ENCODE measurements around the gene BEX4. TPM values are rescaled to one million over a fixed set of nuclear protein-coding genes. Genes with fewer than 3 reads are reported as not detected.

Gene BEX4
- total and polyA plus RNA-seq, 9 of the 15 experiments (the other 6 are each of a cell fraction or from before 2014, with no cell fraction given) = 74.6 to 399 (median 154) TPM

DNA sequence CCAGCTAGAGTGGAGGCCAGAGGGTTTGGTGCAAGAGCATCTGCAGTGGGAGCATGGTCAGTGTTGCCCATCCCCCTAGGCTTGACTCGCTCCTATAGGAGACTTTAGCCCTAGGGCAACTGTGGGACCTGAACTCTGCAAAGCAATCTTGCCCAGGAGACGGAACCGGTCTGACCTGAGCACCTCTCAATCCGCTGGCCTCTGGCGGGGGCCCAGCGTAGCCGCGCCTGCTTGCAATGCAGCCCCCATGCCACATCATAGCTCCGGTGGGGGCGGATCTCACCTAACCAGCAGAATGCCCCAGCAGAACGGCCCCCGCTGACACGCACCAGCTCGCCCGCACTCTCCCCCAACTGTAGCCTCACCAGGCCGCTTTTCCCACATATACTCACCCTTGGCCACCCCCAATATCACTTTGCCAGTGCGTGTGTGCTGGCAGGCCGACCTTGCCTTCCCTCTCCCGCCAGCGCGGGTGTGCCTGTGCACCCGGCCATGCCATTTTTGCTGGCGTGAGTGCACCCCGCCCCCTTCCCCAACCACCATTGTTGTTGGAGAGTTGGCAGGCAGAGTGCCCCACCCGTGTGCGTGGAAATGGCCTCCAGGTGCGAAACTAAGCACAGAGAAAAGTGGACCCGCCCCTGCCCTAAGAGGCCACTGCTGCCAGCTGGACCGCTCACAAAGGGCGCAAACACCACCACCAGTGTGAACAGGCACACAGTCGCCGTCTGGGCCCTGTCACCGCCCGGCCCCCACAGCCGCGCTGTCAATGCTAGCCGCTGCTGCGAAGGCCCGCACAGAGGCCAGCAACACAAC lies 5.8 kb downstream of the BEX4 start (continued):
- TF ChIP-seq SMARCC2 (IDR thresholded peaks at IDR 0.05; ENCODE audit: low read depth) = no peak
- no peak for TF ChIP-seq E4F1 (CRISPR knock-in tag; IDR thresholded peaks at IDR 0.05; ENCODE audit: borderline replicate concordance)
- TF ChIP-seq ZNF318 (IDR thresholded peaks at IDR 0.05; ENCODE audit: borderline replicate concordance in 1 of 2, low read depth in 1 of 2) = no peak

Measured in K562 (cell line).